GM21825 (cell line): ENCODE measurements around the gene UGGT1.

Source experiments
- ATAC-seq: cut with Tn5 transposase; IDR thresholded peaks from one replicate; pipeline ENCODE4 v1.9.1; 2021; ENCODE audit warnings: mild to moderate bottlenecking, moderate library complexity; ENCODE audit not compliant: unreplicated experiment

UGGT1 gene

DNA sequence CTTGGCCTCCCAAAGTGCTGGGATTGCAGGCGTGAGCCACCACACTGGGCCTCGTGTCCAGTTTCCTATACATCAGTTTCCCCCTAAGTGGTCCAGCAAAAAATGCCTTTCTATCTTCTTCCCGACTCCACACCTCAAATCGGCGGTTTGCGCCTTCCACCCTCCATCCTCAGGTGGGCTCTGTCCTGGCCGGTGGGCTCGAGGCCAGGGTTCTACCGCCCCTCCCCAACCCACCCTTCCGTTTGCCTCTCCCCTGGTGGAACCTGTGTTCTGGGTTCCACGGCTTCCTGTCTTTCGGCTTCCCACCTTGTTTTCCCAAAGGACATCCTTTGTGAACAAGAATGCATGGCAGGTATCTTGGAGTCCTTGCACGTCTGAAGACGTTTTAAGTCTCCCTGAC, 123.3 kb downstream of the UGGT1 start:
- ATAC-seq = no peak

DNA sequence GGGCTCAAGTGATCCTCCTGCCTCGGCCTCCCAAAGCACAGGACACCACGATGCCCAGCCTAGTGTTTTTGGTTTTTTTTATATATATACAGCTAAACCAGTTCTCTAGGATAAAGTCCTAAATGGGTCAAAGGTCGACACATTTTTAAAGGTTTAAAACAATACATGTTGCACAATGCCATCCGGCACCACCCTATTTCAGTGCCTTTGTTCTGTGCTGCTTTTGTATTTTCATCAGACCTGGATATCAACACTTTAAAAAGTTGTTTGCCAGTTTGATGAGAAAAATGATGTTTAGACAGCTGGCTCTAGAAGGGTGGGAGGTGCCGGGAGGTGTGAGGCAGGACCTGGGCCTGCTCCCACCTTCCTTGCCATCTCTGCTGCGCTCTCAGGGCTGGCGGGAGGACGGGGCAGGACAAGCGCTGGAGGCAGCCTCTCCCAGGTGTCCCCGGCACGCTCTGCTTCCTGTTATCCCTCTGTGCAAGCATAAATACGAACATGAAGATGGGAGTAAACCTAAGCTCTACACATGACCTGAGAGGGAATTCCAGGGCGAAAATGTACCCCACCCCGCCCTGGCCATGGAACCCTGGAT, 124.0 kb downstream of the UGGT1 start:
- ATAC-seq = no peak

DNA sequence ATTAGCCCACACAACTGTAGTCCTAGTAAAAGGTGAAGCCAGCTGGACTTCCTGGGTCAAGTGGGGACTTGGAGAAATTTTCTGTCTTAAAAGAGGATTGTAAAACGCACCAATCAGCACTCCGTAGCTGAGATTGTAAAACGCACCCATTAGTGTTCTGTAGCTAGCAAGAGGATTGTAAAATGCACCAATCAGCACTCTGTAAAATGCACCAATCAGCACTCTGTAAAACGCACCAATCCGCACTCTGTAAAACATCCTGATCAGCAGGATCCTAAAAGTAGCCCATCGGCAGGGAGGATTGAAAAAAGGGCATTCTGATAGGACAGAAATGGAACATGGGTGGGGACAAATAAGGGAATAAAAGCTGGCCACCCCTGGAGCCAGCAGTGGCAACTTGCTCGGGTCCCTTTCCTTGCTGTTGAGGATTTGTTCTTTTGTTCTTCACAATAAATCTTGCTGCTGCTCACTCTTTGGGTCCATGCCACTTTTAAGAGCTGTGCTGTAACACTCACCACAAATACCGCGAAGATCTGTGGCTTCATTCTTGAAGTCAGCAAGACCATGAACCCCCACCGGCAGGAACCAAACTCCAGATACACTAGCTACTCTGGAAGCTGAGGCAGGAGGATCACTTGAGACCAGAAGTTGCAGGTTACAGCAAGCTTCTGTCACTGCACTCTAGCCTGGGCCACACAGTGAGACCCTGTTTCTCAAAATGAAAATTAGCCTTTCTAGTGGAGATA, 125.1 kb downstream of the UGGT1 start:
- ATAC-seq = no peak

DNA sequence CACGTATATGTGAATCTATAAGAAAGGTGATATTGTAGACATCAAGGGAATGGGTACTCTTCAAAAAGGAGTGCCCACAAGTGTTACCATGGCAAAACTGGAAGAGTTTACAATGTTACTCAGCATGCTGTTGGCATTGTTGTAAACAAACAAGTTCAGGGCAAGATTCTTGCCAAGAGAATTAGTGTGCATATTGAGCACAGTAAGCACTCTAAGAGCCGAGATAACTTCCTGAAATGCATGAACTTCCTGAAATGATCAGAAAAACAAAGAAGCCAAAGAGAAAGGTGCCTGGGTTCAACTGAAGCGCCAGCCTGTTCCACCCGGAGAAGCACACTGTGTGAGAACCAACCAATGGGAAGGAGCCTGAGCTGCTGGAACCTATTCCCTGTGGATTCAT, 126.7 kb downstream of the UGGT1 start:
- ATAC-seq = no peak

DNA sequence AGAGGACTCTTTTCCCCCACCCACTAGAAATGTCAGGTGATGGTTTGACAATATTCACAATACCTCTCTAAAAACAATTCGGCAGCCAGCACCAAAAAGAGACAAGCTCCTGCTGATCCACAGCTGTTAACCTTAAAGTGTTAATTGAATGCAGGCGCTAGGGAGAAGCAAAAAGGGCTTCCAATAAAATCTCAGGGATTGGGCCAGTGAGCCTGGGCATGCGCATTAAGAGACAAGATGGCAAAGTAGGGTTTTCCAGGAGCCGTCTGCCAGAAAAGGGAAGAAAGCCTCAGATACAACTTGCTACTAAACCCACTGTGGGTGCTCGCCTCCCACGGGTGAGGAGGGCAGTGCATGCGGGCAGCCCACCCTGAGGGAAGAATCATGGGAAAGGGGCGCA, 128.9 kb downstream of the UGGT1 start:
- no peak for ATAC-seq

DNA sequence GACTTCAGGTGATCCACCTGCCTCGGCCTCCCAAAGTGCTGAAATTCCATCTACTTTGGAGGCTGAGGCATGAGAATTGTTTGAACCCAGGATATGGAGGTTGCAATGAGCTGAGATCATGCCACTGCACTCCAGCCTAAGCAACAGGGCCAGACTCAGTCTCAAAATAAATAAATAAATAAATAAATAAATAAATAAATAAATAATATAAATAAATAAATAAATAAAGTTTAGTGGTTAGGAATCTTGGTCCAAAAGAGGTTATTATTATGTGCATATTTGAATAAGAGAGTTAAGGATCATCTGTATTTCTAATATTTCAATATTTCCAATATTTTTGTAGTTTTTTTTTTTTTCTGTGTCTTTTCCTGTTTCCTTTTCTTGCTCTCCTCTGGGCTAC, 136.9 kb downstream of the UGGT1 start:
- no peak for ATAC-seq

DNA sequence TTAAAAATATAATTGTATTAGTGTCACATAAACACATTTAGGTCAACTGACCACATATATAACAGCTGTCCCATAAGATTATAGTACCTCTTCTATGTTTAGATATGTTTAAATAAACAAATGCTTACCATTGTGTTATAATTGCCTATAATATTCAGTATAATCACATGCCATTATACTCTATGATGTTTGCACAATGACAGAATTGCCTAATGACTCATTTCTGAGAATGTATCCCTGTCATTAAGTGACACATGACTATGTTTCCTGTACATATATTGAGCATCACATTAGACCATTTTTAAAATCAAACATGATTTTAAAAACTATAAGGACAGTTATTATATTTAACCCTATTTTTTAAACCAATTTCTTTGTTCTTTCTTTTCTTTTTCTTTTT, 137.9 kb downstream of the UGGT1 start:
- ATAC-seq = no peak

DNA sequence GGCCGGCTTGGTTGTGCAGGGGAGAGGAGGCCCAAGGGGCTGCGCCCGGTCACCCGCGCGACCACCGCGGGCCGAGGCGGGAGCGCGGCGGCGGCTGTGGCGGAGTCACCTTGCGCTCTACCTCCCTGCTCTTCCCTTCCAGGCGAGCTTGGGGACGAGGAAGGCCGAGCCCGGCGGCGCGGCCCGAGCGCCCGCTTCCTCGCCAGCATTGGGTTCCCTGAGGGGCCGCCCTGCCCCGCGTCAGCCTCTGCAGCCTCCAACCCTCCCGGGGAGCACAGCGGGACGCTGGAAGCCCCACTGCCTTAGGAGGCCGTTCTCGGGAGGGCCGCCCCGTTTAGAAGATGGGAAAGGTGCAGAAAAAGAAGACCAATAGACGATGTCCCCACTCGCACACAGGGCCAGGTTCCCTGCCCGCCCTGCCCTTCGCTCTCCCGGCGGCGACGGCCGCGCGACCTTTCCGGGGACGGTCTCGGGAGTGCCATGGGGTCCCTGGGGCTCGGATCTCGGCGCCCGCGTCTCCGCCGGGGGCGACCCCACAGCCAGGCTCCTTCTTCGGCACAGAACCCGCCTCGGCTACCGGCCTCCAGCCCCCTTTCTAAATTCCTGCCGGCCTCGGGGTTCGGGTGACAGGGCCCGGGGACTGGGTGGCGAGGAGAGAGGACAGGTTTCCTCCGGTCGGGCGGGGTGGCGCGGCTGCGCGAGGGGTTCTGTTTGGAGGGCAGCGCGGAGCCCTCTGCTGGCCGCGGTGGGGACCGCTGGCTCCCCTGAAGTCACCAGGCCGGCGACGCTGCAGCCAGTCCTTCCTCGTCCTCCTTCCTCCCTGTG, 142.2 kb downstream of the UGGT1 start:
- ATAC-seq = peak; percentile 98

DNA sequence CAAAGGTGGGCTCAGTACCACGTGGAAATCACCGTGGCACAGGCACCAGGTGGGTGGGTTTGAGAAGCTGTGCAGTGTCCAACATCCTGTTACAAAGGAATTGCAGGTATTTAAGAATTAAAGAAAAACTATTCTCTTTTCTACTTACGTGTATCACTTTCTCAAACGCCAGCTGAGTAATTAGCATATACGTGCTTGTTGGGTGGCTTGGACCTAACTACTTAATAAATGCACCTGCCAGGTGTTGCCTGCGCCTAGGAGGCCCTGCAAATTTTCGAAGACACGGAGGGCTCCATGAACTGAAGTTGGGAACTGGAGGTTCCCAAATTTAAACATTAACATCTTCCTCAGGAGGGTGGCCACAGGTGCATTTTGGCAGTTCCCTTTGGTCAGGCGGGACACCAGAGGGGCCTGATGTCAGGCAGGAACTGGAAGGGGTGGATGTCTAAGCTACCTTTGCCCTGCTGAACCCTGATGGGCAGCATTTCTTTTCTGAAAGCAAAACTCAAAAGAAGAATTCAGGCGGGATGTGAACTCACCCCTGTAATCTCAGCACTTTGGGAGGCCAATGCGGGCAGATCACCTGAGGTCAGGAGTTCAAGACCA, 142.9 kb downstream of the UGGT1 start:
- ATAC-seq = no peak

DNA sequence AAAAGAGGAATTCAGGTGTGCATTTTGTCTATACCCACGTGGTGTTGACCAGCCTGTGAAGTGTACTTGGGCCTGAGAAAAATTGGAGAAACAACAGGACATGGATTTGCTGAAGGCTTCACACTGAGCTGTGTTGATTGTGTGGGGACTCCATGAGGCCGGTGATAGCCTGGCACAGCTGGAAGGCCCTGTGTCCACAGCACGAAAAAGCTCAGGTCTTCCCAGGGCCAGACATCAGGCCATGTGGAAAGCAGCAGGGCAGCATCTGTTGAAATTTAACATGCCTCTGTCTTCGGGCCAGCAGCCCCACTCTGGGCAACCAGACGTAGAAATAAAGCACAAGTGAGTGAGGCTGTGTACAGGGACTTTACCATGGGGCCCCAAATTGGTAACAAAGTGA, 143.6 kb downstream of the UGGT1 start:
- ATAC-seq = no peak

DNA sequence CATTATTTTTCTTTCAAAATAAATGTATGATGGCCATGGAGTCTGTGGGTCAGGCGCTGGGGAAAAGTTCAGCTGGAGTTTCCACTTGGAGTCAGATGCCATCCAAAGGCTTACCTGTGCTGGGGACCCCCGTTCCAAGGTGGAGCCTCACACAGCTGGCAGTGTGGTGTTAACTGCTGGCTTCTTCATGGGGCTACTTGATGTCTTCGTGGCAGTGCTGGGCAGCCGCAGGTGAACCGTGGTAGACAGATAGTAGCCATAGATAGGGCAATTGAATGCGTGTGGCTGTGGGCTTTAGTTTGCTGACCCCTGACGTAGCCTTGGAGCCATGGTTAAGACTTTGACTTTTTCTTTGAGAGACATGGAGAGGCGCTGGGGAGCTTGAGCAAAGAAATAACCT, 144.6 kb downstream of the UGGT1 start:
- no peak for ATAC-seq

DNA sequence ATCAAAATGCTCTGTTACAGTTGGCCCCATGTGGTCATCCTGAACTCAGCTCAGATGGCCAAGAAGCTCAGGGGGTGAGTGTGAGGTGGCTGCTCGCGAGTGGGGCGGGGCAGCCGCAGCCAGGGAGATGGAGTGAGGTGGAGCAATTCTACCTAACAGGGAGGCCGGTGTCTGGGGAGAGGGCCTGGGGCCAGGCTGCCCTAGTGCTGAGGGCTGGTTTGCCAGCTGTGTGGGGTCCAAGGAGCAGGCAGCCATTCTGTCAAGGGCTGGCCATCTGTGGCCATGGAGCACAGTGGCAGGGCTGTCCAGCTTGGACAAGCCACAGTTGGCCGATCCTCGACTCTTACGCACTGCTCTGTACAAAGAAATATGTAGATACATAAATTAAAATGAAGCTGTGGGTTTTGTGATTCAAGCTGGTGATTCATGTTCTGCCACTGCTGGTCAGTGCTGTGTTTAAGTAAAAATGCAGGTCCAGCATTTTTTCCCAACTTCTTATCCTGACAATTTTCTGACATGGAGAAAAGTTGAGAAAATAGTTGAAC, 145.6 kb downstream of the UGGT1 start:
- ATAC-seq = no peak

DNA sequence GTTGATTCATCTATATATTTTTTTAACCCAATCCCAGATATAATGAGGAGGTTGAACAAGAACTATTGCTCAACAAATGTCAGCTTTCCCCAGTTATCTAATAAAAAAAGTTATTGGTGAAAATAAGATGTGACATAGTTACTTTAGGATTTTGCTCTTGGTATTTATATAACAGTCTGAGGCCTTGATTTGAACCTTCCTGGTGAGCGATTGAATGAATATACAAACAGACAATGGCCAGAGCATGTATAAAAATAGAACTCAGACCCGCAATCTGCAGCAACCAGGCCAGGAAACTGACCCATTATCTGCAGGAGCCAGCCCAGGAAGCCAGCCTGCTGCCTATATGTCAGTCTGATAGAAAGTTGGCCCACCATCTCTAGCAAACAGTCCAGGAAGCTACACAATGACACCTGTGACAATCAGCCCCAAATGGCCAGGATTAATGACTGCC, 146.1 kb downstream of the UGGT1 start:
- no peak for ATAC-seq

DNA sequence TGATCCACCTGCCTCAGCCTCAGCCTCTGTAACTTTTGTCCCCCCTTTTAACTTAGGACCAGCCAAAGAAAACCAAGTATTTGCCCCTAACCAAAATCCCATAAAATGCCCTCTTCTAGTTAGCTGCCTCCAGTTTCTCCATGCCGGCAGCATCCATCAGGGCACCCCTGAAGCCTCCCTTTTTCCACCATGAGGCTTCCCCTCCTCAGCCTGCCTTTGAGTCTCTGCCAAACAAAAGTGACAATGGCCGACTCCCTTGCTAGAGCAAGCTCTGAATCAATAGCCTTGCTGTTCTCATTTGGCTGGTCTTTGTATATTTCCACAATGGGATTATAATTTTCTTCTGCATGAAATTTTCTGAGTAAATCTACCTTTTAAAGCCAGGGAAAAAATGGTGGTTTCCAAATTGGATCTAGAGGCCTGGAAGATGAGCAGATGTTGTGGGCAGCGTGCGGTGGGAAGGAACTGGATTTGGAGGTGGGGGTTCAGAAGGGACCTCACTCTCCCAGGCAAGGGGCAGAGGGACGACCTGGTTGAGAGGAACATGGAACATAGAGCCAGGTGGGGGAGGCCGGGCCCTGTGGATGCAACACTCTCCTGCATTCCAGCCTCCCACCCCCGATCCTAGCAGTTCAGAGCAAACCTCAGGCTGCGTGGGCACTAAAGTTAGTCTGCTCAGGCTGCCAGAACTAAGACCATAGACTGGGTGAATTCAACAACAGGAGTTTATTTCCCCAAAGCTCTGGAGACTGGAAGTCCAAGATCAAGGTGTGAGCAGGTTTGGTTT, 147.1 kb downstream of the UGGT1 start:
- no peak for ATAC-seq

DNA sequence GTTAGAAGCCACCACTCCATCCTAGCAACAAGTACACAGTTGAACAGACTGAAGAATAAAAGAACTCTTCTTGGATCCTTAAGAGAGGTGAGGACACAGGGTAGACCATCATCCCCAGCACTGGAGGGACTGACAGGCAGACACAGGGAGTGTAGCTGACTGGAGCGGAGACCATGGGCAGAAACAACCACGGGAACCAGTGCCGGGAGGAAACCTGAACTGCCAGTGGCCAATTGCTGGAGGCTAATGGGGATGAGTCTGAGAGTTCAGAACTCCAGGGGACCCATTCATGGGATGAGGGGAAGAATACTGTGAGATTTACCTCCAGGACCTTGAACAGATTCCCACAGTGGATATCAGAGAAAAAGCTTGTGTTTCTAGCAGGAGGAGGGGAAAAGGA, 150.9 kb downstream of the UGGT1 start:
- ATAC-seq = no peak
